AG20443 (cell line): ENCODE data around the gene SLC44A4.

Experiments used
- DNase-seq: peaks from one replicate; pipeline ENCODE4 v3.0.0; 2012; ENCODE audit warnings: low spot score, mixed read lengths

Gene SLC44A4

DNA sequence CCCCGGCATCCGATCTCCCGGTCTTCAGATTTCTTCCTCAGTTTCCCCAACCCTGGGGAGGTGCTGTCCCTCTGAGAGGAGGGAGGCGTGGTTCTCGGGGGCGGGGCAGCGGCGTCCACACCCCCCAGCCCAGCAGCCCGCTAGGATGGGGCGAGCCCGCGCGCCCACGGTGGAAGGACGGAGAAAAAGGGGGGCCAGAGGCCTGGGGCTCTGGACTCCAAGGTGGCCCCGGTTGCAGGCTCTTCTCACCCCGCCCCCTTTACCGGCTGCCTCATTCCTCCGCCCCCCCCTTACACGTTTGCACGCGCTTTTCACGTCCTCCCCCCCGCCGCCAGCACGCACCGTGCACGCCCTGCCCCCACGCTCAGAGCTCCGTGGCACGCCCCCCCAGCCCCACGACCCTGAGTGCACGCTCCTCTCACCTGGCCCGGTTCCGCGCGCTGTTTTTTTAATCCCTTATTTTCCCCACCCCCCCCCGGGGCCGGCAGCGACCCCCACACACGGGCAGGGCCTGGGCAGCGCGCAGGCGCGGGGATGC is 22.7 kb upstream of the SLC44A4 start:
- peak; percentile 75 for DNase-seq

DNA sequence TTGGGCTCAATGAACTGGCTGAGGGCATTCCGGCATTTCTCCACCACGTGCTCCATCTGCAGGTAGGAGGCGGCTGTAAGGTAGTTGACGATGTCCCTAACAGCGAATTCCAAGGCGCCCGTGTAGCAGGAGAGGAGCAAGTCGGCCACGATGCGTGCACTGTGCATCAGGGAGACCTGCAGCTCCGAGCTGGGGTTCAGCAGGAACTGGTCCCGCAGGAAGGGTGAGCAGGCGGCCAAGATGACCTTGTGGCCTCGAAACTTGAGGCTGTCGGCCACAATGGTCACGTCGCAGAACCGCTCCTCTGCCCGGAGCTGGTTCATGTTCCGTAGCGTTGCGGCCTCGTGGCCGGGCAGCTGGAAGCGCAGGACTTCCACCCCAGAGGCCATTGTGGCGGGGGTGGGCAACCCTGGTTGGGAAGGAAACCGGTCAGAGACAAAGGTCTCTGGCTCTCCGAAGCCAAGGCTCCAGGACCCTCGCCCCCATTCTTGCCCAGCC is 22.2 kb upstream of the SLC44A4 start:
- DNase-seq, result no peak

DNA sequence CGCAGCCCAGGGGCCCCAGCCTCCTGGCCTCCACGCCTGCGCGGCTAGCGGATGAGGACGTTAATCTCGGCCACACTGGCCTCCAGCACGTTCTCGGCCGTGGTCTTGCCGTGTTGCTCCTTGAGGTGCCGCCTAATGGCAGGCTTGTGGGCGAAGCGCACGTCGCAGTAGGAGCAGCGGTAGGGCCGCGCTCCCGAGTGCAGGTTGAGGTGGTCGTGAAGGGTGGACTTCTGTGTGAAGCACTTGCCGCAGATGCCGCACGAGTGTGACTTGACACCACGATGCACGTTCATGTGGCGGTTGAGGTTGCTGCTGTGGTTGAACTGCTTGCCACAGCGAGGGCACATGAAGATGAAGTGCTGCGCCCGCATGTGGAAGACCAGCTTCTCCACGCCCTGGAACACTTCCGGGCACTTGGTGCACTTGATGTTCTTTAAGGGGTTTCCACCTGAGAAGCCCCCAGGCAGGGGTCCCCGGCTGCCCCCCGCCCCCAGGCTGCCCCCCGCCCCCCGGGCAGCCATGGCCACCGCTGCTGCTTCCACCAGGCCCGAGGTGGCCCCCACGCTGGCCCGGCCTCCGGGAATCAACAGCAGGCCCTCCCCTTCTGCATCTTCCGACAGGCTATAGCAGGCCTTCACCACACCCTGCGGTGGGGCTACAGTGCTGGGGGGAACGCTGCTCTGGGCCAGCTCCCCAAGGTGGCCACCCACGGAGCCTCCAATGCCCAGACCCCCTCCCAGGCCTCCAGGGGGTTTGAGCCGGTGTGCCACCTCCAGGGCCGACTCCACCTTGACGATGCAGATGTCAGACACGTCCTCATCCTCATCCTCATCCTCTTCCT is 21.3 kb upstream of the SLC44A4 start:
- no peak for DNase-seq

DNA sequence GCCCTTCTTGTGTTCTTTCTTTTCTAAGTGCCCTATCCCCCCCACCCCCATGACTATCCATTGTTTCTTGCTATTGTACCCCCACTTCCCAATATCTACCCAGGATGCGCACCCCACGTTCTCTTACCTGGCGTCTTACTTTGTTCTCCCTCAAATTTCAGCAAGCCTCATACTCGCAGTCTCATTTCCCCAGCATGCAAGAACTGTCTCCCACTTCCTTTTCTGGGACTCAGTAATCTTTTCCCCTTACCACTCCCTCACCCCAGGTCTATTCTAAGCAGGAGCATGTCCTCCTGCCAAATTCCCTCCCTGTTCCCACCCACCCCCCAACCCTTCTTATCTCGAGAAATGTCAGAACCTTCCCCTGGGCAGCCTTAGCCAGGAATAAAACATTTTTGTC is 20.4 kb upstream of the SLC44A4 start:
- no peak for DNase-seq

DNA sequence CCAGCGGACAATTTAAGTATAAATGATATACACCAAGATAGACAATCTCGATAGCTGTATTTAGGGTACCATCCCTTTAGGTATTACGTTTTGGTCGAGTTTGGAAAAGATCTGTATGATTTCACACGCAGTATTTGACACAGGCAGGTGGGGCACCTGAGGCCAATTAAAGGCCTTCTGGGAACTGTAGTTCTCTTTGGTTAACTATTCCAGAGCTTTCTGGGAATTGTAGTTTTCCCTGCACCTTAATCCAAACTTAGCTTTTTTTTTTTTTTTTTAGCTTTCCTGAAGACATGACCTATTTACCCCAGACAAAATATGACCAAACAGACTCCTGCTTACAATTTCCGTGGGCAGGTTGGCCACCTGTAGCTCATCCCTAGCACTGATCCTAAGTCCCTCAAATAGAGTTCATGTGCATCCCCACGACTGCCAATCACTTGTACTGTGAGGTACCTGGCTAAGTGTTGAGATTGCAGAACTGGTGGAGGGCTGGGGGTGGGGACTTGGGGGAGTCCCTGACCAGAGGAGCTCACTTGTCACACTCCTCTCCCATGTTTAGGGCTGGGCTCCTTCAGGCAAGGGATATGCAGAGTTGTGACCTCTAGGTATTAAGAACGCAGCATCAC is 19.7 kb upstream of the SLC44A4 start:
- no peak for DNase-seq

DNA sequence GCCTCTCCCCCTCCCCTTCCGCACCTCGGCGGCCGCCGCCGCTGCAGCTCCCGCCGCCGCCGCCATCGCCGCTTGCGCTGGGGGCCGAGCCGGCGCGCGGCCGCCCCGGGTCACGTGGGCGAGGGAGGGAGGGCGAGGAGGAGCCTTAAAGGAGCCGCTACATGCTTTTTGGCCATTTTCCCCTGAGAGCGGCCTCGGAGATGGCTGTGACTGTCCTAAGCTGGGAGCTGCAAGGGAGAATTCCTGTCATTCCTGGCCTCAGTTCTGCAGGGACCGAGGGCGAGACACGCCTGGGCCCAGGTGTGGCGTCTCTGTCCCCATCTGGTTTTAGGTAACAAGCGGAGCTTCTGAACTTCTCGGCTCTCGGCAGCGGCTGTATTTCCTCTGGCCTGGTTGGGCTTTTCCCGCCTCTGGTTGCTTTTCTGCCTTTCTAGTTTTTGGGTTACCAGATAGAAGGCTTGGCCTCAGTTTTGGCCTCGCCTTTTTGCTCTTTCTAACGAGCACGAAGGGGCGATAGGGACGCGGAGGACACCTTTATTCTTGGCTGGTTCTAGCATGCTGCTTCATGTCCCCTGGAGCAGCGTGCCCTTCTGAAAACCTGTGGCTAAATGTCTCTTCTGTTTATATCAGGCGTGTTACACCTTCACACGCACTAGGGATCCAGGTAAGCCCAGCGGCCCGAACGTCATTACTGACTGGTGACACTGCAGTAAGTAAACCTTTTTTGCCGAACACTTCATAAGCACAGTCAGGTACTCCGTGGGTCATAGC is 19.0 kb upstream of the SLC44A4 start, which contains the start of gene EHMT2:
Gene EHMT2 (minus strand): TSS at position 87 of the 771 bp plus-strand sequence. CDS start 21 bp downstream, at position 66.
- peak; percentile 93 for DNase-seq

DNA sequence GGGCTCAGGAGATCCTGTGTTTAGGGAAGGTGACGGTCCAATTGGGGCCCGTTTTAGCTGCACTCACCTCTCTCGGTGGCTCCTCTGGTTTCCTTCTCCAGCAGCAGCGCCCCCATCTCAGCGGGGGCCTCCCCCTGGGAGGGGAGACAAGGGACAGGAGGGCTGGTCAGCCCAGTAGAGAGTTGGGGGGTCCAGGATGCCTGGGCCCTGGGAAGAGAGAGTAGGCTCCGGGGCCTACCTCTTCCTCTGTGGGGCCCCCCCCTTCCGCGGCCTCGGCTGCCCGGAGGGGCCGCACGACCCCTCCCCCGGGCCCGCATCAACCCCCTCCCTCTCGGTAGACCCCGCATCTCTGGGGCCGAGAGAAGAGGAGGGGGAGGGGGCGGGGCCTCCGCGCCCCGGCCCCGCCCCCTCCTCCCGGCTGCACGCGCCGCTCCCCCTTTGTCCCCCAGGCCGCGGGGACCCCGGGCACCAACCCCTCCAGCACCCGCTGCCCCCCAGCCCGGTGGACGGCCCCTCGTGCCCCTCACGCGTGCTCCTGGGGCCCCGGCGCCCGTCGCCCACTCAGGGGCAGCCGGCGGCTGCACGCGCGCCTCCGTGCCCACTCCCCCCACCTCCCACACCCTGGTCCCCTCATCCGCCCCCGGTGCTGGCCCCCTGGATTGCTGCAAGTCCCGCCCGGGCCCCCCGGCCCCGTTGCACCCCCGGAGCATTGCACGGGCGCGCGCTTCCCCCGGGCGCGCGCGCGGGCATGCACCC is 18.2 kb upstream of the SLC44A4 start:
- DNase-seq, result no peak

DNA sequence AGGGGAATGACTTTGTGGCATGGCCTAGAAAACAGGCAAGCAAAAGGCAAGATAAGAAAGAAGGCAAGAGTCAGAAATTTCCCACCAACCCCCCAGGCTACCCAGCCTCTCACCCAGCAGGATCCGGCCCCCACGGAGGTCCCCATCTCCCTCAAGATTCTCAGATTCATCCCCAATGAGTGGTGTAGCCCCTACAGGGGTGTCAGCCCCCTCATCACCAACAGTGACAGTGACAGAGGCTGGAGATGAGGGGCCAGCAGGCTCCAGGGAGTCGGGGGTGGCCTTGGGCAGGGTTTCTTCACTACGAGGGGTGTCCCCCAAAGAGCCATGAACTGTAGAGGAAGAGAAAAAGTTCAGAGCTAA is 17.7 kb upstream of the SLC44A4 start:
- no peak for DNase-seq

DNA sequence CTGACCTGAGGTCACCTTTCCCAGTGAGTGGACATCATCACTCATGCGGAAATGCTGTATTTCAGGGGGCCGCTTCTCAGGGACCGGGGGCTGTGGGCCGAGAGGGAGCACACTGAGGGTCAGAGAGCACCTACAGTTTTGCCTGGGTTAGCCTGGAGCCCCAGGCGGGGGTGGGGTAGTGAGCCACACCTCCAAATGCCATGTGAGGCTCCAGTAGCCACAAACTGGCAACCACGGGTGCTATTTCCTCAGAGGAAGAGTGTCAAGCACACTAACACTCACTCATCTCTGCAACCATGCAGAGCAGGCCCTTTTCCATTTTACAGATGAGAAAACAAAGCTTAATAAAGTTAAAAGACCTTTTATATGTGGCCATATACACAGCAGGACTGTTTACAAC is 14.0 kb upstream of the SLC44A4 start:
- no peak for DNase-seq

DNA sequence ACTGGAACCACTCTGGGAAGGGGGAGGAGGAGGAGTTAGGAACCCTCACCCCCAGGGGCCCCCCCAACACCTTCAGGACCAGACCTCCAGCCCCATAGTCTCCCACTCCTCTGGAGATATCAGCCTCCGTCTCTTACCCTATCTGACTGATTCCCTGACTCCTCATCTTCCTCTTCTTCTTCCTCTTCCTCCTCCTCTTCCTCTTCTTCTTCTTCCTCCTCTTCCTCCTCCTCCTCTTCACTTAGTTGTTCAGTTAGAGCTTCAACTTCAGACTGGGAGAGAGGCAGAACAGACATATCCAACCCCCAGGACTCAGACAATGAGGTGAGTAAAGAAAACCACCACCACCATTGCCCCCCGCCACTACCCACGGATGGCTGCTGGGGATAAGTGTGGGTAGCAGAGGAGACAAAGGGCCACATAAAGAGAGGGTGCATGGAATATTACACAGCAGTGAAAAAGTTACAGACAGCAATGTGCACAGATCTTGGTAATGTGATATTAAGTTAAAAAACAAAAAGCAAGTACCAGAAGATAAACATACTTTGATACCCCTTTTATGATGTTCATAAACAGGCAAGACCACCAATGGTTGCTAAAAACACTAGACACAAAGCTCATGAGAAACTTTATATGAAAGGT is 10.7 kb upstream of the SLC44A4 start:
- no peak for DNase-seq

DNA sequence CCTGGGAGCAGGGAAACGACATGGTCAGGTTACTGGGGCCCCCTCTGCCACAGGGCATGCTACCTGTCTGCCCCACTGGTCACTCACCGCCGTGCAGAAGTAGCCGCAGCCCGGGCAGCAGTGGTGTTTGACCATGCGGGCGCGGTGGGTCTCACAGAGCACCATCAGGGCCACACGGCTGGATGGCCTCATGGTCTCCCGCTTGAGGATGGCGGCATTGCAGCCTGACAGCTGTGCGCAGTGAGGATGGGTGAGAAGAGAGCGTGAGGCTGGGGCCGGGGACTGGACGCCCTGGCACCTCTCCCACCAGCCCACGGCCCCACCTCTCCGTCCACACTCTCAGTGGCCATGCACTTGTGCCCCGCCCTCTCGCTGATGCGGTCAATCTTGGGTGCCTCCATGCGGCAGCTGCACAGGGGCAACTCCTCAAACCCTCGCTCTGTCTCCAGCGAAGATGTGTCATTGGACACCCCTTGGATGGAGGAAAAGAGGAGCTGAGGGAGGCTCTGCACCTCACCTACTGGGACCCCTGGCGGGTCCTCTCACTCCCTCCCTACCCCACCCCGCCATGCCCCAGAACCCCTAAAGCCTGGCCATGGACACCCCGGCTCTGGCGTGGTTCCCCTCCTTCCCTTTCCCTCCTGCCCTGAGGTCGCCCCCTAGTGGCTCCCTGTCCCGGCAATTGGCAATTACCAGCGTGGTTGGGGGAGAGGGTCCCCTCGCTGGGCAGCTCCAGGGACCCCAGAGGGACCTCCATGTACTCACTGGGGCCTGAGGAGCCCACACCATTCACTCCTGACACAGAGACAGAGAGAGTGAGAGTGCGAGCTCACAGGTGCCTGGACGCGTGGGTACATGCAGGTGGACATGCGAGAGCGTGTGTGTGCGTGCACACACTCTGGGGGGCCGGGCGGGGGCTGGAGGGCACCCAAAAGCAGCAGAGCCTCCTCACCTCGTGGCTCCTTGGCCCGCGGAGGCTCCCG is 9.8 kb upstream of the SLC44A4 start:
- DNase-seq, result peak; percentile 66

DNA sequence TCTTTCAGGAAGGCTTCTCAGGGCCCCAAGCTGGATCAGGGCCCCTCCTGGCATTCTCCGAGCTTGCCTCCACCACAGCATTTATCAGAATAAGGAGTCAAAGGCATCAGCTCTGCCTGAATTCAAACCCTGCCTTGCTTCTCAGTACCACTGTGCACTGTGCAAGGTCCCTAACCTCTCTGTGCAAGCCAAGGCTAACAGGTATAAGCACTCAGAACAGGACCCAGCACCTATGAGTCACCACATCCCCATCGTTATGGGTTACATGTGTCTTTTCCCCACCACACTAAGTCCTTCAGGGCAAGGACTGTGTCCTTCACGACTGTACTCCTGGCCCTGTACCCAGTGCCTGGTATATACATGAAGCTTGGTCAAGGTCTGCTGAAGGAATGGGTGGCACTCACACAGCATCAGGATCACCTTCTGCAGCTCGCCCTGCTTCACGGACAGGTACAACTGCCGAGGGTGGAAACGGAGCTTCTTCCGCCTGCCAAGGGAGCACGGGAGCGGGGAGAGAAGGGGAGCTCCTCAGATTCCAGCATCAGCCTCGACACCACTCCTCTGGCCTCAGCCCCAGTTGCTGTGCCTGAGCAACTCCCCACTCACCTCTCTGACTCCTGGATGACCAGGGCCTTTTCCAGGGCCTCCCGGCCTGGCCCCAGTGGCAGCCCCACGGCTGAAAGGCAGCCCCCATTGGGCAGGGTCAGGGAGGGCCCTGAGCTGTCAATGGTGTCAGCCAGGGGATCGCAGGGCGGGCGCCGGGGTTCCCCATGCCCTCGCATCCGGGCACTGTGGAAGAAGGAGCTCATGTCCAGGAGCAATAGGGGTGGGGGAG is 8.6 kb upstream of the SLC44A4 start:
- no peak for DNase-seq

DNA sequence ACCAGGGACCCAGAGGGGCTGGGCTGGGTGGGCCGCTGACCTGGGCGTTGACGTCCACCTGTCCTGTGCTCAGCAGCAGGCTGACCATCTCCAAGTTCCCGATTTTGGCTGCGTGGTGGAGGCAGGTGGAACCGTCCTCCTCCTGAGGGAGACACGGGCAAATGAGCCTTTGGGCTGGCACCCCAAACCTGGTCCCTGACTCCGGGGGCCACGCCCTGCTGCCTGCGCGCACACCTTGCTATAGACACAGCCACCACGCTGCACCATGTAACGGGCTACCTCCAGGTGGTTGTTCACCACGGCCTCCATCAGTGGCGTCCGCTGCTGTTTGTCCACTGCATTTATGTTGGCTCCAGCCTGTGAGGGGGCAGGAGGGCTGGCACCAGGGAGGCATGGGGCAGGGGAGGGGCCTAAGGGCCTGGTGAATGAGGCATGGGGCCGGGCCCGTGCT is 7.8 kb upstream of the SLC44A4 start:
- DNase-seq, result no peak

DNA sequence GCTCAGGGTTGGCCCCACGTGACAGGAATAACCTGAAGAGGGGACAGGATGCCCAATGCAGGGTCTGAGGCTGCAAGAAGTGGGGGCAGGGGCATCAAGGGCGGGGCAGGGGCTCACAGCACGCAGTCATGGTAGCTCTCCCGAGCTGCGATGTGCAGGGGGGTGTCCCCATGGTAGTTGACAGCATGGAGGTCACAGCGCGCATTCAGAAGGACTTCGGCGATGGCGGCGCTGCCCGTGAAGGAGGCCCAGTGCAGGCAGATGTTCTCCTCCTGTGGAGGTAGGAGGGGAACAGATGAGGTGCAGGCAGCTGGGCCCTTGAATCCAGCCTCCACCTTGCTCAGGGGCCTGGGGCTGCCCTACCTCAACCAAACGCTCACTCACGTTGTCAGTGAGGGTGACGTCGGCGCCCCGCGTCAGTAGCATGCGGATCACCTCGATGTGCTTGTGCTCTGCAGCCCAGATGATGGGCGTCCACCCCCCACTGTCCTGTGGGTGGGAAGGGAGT is 5.8 kb upstream of the SLC44A4 start:
- DNase-seq, result no peak

DNA sequence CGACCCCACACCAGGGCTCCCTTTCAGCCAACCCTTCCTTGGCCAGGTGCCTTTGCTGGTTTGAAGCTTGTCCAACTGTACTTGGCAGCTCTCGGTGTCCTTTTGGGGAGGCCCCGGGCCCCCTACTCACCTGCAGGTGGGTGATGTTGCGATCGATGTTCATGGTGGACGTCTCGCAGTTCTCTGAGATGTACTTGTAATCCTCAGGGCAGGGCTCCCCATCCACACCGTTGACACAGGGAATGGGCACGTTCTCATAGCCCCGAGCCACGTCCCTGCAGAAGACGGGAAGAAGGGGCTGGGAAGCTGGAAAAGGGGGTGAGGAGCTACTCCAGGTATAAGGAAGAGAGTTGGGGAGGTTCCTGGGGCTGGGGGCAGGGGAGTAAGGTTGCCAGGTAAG is 4.9 kb upstream of the SLC44A4 start:
- no peak for DNase-seq

DNA sequence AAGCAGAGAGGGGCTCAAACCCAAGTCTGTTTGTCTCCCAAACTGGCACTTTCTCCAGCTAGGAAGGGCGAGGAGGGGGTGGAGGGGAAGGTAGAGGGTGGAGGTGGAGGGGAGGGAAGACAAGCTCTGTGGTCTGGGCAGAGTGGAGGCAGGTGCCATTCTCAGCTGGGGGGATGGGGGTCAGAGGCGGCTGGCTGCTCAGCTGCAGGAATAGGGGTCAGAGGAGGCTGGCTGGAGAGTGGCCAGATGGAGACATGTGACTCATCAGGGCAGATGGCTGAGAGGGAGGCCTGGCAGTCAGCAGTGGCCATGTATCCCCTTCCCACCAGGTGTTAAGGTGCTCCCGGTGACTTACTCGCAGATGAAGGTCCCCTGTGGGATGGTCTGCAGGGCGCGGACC is 3.5 kb upstream of the SLC44A4 start:
- DNase-seq, result peak; percentile 49

DNA sequence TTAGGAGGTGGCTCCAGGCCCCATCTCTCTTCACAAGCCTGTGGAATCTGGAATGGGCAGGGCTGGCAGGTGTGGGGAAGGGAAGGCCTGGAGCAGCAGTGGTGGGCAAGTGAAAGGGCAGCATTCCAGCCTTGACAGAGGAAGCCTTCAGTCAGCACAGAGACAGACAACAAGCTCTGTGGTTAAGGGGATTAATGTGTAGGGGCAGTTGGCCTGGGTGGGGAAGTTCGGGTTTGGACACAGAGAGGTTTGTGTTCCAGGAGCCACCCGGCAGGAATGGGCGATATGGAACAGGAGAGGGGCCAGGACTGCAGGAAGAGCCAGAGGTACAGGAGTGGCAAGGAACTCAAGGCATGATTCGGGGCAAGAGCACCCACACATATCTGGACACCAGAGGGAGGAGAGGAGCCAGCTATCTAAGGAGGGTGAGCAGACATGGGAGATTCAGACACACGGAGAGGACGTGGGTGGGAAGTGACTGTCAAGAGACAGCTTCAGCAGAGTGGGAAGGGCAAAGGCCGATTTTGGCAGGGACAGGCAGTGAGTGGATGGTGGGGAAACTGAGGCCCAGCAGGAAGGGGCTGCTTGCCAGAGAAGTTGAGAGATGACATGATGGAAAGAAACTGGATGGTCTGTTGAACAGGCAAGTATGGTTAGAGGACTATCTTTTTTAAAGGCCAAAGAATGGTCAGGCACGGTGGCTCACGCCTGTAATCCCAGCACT is 2.5 kb upstream of the SLC44A4 start:
- DNase-seq, result no peak

DNA sequence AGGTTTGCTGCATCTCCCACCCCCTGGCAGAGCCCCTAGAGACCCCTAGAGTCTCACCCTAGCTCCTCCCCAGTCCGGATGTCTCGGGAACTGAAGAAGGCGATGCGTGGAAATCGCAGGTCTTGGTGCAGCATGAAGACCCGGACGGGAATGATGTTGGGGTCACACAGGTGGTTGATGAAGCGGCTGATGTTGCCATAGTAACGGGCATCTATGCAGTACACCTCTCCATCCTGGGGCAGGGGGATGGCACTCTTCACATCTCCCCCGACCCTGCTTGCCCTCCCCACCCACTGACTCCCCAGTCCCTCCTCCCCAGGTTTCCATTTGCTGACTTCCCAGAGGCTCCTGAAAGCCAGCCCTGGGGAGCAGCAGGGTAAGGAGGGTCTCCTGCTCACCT is 1.8 kb upstream of the SLC44A4 start:
- no peak for DNase-seq
